B cell (primary cell): ENCODE measurements around the gene PCDHGC3. TPM values are rescaled to one million over a fixed set of nuclear protein-coding genes. Genes with fewer than 3 reads are reported as not detected.
"Not testable (repeated sequence)": the region's sequence is repeated elsewhere in the genome, so short reads cannot be mapped to it uniquely, and the experiment has no call there.

Experiments
- ATAC-seq: fragments of 200-7000 bp; cut with Tn5 transposase; one replicate; pipeline ENCODE4 v1.10.0; 2021; ENCODE audit warnings: low read depth, mild to moderate bottlenecking, moderate number of reproducible peaks, moderate library complexity
- CTCF ChIA-PET: fragments of 350-600 bp; sonication (Branson Sonifier 250); formaldehyde crosslinking; loops from one replicate; lab custom pipeline; 2021; ENCODE audit warnings: antibody characterized with exemption, inconsistent platforms; lab: Charles Lee
- POLR2A ChIA-PET: fragments of 350-600 bp; sonication (Branson Sonifier 250); formaldehyde crosslinking; loops from one replicate; lab custom pipeline; 2021; ENCODE audit warnings: antibody characterized with exemption; lab: Charles Lee
- DNase-seq: peaks from one replicate; pipeline ENCODE4 v3.0.0; 2013
- H2AFZ ChIP-seq: 2 replicates; pipeline ENCODE4 v1.6.1; 2012; ENCODE audit warnings: mild to moderate bottlenecking, low read depth, low read length; ENCODE audit not compliant: insufficient read depth, poor library complexity, severe bottlenecking
- H3K27ac ChIP-seq, 2 donors: 1 replicate in 1 of 2; 2 replicates in 1 of 2; pipeline ENCODE4 v1.5.1; 2012 to 2013; ENCODE audit warnings: low read length in 2 of 2, mild to moderate bottlenecking in 2 of 2, moderate library complexity in 1 of 2
- H3K27me3 ChIP-seq, 4 experiments: fragments of 200-600 bp in 1 of 4; sonication (generic) in 1 of 4; replicated peaks in 1 of 4; 1 replicate in 2 of 4; 2 replicates in 2 of 4; pipeline versions ENCODE4 v1.6.1 to v1.7.0; 2013 to 2016; ENCODE audit warnings: low read length in 3 of 4, mild to moderate bottlenecking in 2 of 4, mixed read lengths in 1 of 4, moderate library complexity in 1 of 4; ENCODE audit not compliant: insufficient read depth in 4 of 4, control insufficient read depth in 3 of 4; ENCODE audit errors: control extremely low read depth in 1 of 4
- H3K36me3 ChIP-seq, 2 experiments: replicated peaks in 1 of 2; 1 replicate in 1 of 2; 2 replicates in 1 of 2; pipeline versions ENCODE4 v1.6.1 to v1.7.1; 2013; ENCODE audit warnings: low read length in 1 of 2; ENCODE audit not compliant: insufficient read depth in 2 of 2, control insufficient read depth in 1 of 2; ENCODE audit errors: control extremely low read depth in 1 of 2, extremely low read depth in 1 of 2
- H3K4me1 ChIP-seq, 2 donors: fragments of 200-600 bp in 1 of 2; sonication (generic) in 1 of 2; 1 replicate in 1 of 2; 2 replicates in 1 of 2; pipeline versions ENCODE4 v1.5.1 to v1.6.1; 2013 to 2017; ENCODE audit warnings: low read length in 2 of 2; ENCODE audit not compliant: control insufficient read depth in 2 of 2, insufficient read depth in 2 of 2
- H3K4me2 ChIP-seq: replicated peaks from 2 replicates; pipeline ENCODE3; 2012; ENCODE audit warnings: mild to moderate bottlenecking, low read depth, low read length; ENCODE audit not compliant: poor library complexity, severe bottlenecking
- H3K4me3 ChIP-seq, 5 experiments: fragments of 200-600 bp in 1 of 5; sonication (generic) in 1 of 5; 1 replicate in 3 of 5; 2 replicates in 2 of 5; pipeline versions ENCODE4 v1.5.1 to v1.7.0; 2011 to 2016; ENCODE audit warnings: low read length in 4 of 5, mild to moderate bottlenecking in 4 of 5, low read depth in 2 of 5, control low read depth in 1 of 5, moderate library complexity in 1 of 5; ENCODE audit not compliant: insufficient read depth in 1 of 5; ENCODE audit errors: control extremely low read depth in 1 of 5, extremely low read depth in 1 of 5
- H3K79me2 ChIP-seq: fragments of 200-600 bp; sonication (generic); one replicate; pipeline ENCODE4 v1.6.0; 2016; ENCODE audit warnings: low read length; ENCODE audit not compliant: control insufficient read depth, insufficient read depth
- H3K9ac ChIP-seq: fragments of 200-600 bp; sonication (generic); 2 replicates; pipeline ENCODE4 v1.6.1; 2017; ENCODE audit warnings: mild to moderate bottlenecking, low read length, moderate library complexity
- H3K9me3 ChIP-seq, 3 donors: one replicate each; pipeline versions ENCODE4 v1.6.1 to v1.7.1; 2013; ENCODE audit warnings: low read length in 2 of 3; ENCODE audit not compliant: control insufficient read depth in 2 of 3, insufficient read depth in 1 of 3; ENCODE audit errors: control extremely low read depth in 1 of 3
- H4K20me1 ChIP-seq: 2 replicates; pipeline ENCODE4 v1.6.0; 2012; ENCODE audit warnings: mild to moderate bottlenecking, low read length; ENCODE audit not compliant: insufficient read depth, control insufficient read depth, poor library complexity, severe bottlenecking
- H3K27ac Mint-ChIP-seq: one replicate; pipeline ENCODE4 v1.8.0; 2021; ENCODE audit warnings: mixed read lengths
- H3K27me3 Mint-ChIP-seq: one replicate; pipeline ENCODE4 v1.8.0; 2021; ENCODE audit warnings: mixed read lengths
- H3K4me1 Mint-ChIP-seq: one replicate; pipeline ENCODE4 v1.8.0; 2021; ENCODE audit warnings: mixed read lengths
- H3K4me3 Mint-ChIP-seq: one replicate; pipeline ENCODE4 v1.8.0; 2021; ENCODE audit warnings: mixed read lengths
- H3K9me3 Mint-ChIP-seq: one replicate; pipeline ENCODE4 v1.8.0; 2022; ENCODE audit warnings: mixed read lengths; ENCODE audit not compliant: insufficient read depth
- CTCF ChIP-seq: fragments of 200-600 bp; IDR thresholded peaks from one replicate; pipeline ENCODE4 v1.8.0; 2022; ENCODE audit warnings: antibody characterized with exemption, mild to moderate bottlenecking
- EZH2 ChIP-seq: IDR thresholded peaks from 2 replicates; pipeline ENCODE4 v1.6.1; 2012; ENCODE audit warnings: borderline replicate concordance, low read depth, mild to moderate bottlenecking, moderate library complexity, low read length; ENCODE audit not compliant: insufficient read depth, poor library complexity, severe bottlenecking
- WGBS: methylation state at CpG from one replicate; pipeline ENCODE4 v1.1.5; 2013; ENCODE audit warnings: missing lambda C conversion rate; ENCODE audit not compliant: insufficient coverage; 5-methylcytosine and 5-hydroxymethylcytosine counted together
- intact Hi-C: fragments of 100-400 bp; cut with micrococcal nuclease; formaldehyde crosslinking; loops from one replicate; pipeline ENCODE4 v1.10.0; 2022
- polyA plus RNA-seq: library from polyadenylated mRNA; depleted of rRNA; stranded (reverse); fragments of >200 nt; gene quantifications from 2 replicates; pipeline ENCODE4 v1.2.3, GENCODE V29; 2012
- total RNA-seq, 2 donors: library from RNA; stranded (reverse); fragments of 120-200 nt in 1 of 2; gene quantifications; 1 replicate in 1 of 2; 2 replicates in 1 of 2; pipeline versions ENCODE4 v1.2.3 to v1.2.4, GENCODE V29; 2013 to 2022

Gene PCDHGC3
- total and polyA plus RNA-seq, 2 donors (not counting 1 experiment from before 2014, with no cell fraction given) = 0.88 to 2.0 TPM

GRCh38 chr5:141431286-141431685 lies 44.5 kb upstream of the PCDHGC3 start:
- Histone ChIP-seq H3K4me3 (peak overlapping the region in 4 of 5 experiments; percentile 30 to 35 (median 32)), H3K4me1 (peaks cover 15 to 17% of the 10 kb centered on the region in 2 donors), H3K27ac (no peak overlapping the region), H3K79me2 (no peaks in the 10 kb centered on the region), H3K9ac (peak overlapping the region; percentile 34), H4K20me1 (no peaks in the 10 kb centered on the region), H3K4me2 (peak overlapping the region; percentile 38), H3K27me3 (peaks cover 0 to 52% (median 24%) of the 10 kb centered on the region in 4 experiments), H3K36me3 (no peaks in the 10 kb centered on the region), H2AFZ (peak overlapping the region; percentile 49), H3K9me3 (peaks cover 0 to 52% (median 26%) of the 10 kb centered on the region in 3 donors)
- ChIA-PET POLR2A (interaction anchor here (1.6 kb wide), 1 partner anchor 133 kb away, joined by 7 read pairs; no protein-coding TSS in a partner anchor), CTCF (interaction anchor here (1.0 to 4.4 kb wide), 19 partner anchors 10 to 676 kb away, joined by 3 to 68 read pairs (median 10); partner anchors contain the start of genes PCDHGA10, PCDHGA11, PCDHGB6 and PCDHGB7)
- intact Hi-C loops = loop anchor here (2.0 kb wide), 1 partner anchor 188 kb away; the partner anchor contains the start of gene DIAPH1
- Mint-ChIP-seq H3K9me3 (peaks cover 3% of the 10 kb centered on the region), H3K27ac (peak overlapping the region; percentile 29), H3K4me1 (peaks cover 7% of the 10 kb centered on the region), H3K27me3 (peaks cover 40% of the 10 kb centered on the region), H3K4me3 (peak overlapping the region; percentile 86)
- ATAC-seq (peak; percentile 31), DNase-seq (peak; percentile 56)
- TF ChIP-seq EZH2 (no peak), CTCF (no peak)
- WGBS = 24% methylated on average over 37 of the region's 37 CpGs

- H3K9me3 Mint-ChIP-seq, H4K20me1 ChIP-seq, H3K27ac ChIP-seq, H3K4me3 ChIP-seq, intact Hi-C loops, H3K27ac Mint-ChIP-seq, DNase-seq, H3K9ac ChIP-seq, H3K4me2 ChIP-seq, POLR2A ChIA-PET, H3K4me1 Mint-ChIP-seq, H3K36me3 ChIP-seq, ATAC-seq, H3K79me2 ChIP-seq: not testable (repeated sequence)
- Mint-ChIP-seq H3K27me3 (peaks cover 33% of the 10 kb centered on the region), H3K4me3 (peak overlapping the region; percentile 86)
- Histone ChIP-seq H2AFZ (peak overlapping the region; percentile 49), H3K4me1 (peaks cover 15 to 17% of the 10 kb centered on the region in 2 donors), H3K27me3 (peaks cover 0 to 43% (median 20%) of the 10 kb centered on the region in 4 experiments), H3K9me3 (peaks cover 0 to 50% (median 26%) of the 10 kb centered on the region in 3 donors)
- WGBS = 44% methylated on average over 27 of the region's 38 CpGs
- CTCF ChIA-PET = interaction anchor here (2.4 to 4.4 kb wide), 4 partner anchors 11 to 126 kb away, joined by 15 to 31 read pairs (median 20); partner anchors contain the start of genes PCDHGA10, PCDHGA11 and PCDHGB7
Measured at GRCh38 chr5:141432308-141432707, 43.5 kb upstream of the PCDHGC3 start.

- H3K9ac ChIP-seq, H3K36me3 ChIP-seq, intact Hi-C loops, H3K4me3 ChIP-seq, POLR2A ChIA-PET, H3K4me2 ChIP-seq, ATAC-seq, H3K27ac ChIP-seq, H3K79me2 ChIP-seq, H2AFZ ChIP-seq, H3K9me3 Mint-ChIP-seq, H3K4me1 Mint-ChIP-seq, DNase-seq, H3K27ac Mint-ChIP-seq, H3K4me3 Mint-ChIP-seq, H4K20me1 ChIP-seq: not testable (repeated sequence)
- Histone ChIP-seq H3K4me1 (peaks cover 15 to 17% of the 10 kb centered on the region in 2 donors), H3K27me3 (peaks cover 0 to 39% (median 20%) of the 10 kb centered on the region in 4 experiments), H3K9me3 (peaks cover 0 to 46% (median 26%) of the 10 kb centered on the region in 3 donors)
- peaks cover 33% of the 10 kb centered on the region for H3K27me3 Mint-ChIP-seq
- CTCF ChIA-PET = interaction anchor here (3.1 kb wide), 1 partner anchor 20 kb away, joined by 15 read pairs; the partner anchor contains the start of gene PCDHGA10
- WGBS = 40% methylated on average over 22 of the region's 29 CpGs
Measured at GRCh38 chr5:141432726-141433125, 43.0 kb upstream of the PCDHGC3 start.
